GM21723 (cell line): ENCODE results near the gene DEGS1.
A peak's percentile ranks its signal among the peaks of the same experiment; 100 is the strongest.

Experiments
- ATAC-seq: cut with Tn5 transposase; IDR thresholded peaks from one replicate; pipeline ENCODE4 v1.9.1; 2021; ENCODE audit warnings: mild to moderate bottlenecking, moderate library complexity; ENCODE audit not compliant: unreplicated experiment

DEGS1 gene

GRCh38 chr1:224182866-224183590 is at the start of gene DEGS1:
TSS of gene DEGS1 (plus strand) at chr1:224183240. CDS start at chr1:224183337, 97 bp downstream.
- peak; percentile 68 for ATAC-seq

GRCh38 chr1:224133741-224134299 is 49.2 kb upstream of the DEGS1 start:
- ATAC-seq: no peak

GRCh38 chr1:224137518-224137917 is 45.5 kb upstream of the DEGS1 start:
- no peak for ATAC-seq

- ATAC-seq: no peak
These were observed 44.8 kb upstream of the DEGS1 start for GRCh38 chr1:224138198-224138597.

DNA sequence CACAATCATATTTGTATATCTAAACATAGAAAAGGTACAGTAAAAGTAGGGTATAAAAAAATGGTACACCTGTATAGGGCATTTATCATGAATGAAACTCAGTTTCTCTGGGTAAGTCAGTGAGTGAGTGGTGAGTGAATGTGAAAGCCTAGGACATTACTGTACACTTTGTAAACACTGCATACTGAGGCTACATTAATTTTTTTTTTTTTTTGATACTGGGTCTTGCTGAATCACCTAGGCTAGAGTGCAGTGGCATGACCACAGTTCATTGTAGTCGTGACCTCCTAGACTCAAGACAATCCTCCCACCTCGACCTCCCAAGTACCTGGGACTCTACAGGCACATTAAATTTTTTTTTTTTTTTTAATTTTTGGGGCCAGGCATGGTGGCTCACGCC is 41.3 kb upstream of the DEGS1 start:
- ATAC-seq: no peak

GRCh38 chr1:224149709-224150108 is 33.3 kb upstream of the DEGS1 start:
- no peak for ATAC-seq

DNA sequence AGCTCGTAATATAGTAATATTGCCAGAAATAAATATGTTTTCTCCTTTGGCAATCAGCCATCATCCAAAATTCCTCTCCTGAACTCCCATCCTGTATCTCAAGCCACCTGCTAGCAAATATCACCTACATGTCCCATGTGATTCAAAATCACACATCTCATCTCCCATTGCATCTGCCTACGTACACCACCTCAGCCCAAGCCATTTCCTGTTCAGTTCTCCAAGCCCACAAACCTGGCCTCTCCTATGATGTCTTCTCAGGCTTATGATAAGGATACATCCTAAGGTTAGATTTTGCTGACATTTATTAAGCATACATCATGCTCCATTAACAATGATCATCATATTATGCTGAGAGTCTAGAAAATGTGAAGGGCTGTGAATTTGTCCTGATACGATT is 31.9 kb upstream of the DEGS1 start:
- ATAC-seq: no peak

DNA sequence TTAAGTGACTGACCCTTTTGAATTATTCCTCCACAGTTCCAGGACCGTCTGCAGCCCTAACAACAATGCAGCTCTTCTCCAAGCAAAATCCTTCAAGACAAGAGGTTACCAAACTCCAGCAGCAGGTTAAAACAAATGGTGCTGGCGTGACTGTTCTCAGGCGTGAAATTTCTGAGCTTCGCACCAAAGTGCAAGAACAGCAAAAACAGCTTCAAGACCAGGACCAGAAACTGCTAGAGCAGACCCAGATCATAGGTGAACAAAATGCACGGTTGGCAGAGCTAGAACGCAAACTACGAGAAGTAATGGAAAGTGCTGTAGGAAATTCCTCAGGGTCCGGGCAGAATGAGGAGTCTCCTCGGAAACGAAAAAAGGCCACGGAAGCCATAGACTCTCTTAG is 25.7 kb upstream of the DEGS1 start:
- no peak for ATAC-seq

DNA sequence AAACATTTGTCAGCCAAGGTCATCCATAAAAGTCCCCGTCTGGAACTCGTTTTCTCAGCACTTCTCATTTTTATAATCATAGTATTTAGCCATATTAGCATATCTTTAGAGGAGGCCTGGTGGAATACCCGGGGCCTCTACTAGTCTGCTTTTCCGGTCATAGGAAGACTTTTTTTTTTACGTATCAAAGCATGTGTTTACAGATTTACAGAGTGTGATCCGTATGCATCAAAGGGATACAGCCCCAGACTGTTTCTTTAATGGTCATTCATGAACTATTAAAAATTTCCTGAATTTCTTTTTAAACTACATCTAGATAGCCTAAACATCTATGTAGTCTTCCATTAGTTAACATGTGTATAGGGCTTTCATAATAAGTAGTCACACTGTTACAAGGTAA is 23.5 kb upstream of the DEGS1 start:
- ATAC-seq: no peak

GRCh38 chr1:224160171-224160682 is 22.8 kb upstream of the DEGS1 start:
- ATAC-seq: no peak

- ATAC-seq: no peak
These were observed 20.3 kb upstream of the DEGS1 start for GRCh38 chr1:224162768-224163167.

- no peak for ATAC-seq
These were observed 19.7 kb upstream of the DEGS1 start for GRCh38 chr1:224163311-224163710.

DNA sequence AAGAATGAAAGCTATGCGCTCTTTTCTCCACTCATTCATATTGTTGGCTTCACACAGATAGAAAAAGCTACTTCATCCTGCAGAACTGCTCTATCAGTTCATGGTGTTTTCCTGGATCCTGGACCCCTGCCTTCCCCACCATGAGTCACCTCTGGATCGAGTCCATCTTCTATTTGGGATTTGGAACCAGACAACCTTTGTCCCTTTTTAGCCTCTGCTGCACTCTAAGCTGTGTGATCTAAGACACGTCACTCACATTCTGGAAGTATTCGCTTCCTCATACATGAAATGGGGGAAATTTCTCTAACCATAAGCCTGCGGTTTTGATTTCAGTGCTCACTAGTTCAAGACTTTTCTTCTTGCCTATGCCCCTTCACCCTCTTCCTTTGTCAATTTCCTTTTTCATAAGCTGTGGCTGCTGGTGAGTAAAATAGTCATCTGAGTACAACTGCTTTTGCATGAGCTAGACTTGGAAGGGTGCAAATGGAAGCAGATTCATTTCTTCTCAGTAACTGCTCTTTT is 14.1 kb upstream of the DEGS1 start:
- ATAC-seq: peak; percentile 93

- no peak for ATAC-seq
These were observed 13.2 kb upstream of the DEGS1 start for GRCh38 chr1:224169718-224170270.

DNA sequence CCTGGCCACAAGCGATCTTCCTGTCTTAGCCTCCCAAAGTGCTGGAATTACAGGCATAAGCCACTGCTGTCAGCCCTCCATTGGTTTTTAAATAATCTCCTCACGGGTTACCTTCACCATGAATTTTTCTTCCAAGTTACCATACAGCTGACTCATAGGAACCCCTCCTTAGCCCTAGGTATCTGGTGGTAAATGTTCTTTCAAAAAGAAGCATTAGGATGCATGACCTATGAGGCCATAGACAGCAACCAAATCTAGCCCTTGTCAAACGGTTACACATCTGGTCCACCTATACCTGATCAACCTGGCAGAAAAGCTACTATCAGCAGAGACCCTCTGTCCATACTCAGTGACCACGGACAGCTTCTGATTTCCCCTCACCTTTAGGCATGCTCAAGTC is 12.7 kb upstream of the DEGS1 start:
- ATAC-seq: no peak

DNA sequence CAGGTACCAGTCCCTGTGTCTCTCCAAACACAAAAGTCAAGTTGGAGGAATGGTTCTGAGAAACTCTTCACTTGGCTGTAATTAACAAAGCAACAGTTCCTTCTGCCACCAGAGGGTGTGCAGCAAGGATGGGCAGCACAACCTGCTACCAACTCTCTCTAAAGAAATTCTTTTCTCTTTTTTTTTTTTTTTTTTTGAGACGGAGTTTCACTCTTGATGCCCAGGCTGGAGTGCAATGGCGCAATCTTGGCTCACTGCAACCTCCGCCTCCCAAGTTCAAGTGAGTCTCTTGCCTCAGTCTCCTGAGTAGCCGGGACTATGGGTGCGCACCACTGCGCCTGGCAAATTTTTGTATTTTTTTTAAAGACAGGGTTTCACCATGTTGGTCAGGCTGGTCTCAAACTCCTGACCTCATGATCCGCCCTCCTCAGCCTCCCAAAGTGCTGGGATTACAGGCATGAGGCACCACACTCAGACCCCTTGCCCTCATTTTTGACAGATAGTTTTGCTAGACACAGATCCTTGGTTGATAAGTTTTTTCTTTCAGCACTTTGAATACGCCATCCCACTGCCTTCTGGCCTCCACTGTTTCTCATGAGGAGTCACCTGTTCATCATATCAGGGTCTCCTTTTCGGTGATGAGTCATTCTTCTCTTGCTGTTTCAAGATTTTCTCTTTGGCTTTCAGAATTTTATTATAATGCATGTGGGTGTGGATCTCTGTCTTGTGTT is 12.1 kb upstream of the DEGS1 start:
- ATAC-seq: no peak

DNA sequence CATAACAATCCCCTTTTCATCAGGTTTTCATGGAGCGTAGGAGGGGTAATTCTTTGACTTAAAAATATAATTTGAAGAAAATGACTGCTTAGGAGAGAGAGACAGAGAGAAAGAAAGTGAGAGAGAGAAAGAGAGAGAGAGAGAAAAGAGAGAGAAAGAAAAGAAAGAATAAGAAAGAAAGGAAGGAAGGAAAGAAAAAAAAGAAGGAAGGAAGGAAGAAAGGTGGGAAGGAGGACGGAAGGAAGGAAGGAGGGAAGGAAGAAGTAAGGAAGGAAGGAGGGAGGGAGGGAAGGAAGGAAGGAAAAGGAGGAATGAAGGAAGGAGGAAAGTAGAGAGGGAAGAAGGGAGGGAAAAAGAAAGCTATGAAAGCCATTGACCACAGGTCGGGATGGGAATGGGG is 10.8 kb upstream of the DEGS1 start:
- no peak for ATAC-seq

- no peak for ATAC-seq
These were observed 9.5 kb upstream of the DEGS1 start for GRCh38 chr1:224173523-224173922.

- ATAC-seq: no peak
These were observed 7.4 kb upstream of the DEGS1 start for GRCh38 chr1:224175617-224176016.

DNA sequence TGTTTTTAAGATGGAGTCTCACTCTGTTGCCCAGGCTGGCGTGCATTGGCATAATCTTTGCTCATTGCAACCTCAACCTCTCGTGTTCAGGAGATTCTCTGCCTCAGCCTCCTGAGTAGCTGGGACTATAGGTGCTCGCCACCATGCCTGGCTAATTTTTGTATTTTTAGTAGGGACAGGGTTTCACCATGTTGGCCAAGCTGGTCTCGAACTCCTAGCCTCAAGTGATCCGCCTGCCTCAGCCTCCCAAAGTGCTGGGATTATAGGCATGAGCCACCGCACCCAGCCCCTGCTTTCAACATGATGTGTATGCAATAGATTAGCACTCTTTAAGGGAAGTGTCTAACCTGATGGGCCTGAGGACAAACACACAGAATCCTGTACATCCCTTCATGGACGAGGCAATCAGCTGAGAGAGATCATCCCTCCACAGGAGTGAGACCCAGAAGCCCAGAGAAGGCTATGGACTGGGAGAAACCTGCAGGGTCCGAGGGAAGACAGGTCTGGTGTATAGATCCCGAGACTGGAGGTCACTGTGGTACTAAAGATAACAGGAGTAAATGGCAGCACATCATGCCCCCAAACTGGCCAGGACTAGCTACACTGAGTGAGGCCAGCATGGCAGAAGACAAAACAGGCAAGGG is 5.6 kb upstream of the DEGS1 start:
- no peak for ATAC-seq

- ATAC-seq: no peak
These were observed 4.1 kb upstream of the DEGS1 start for GRCh38 chr1:224178894-224179293.
